ENCODE results near the gene NAIF1. TPM values are rescaled to one million over a fixed set of nuclear protein-coding genes. Genes with fewer than 3 reads are reported as not detected.

The NAIF1 gene
- polyA plus RNA-seq, 3 donors = 4.6 to 6.5 (median 5.6) TPM

DNA sequence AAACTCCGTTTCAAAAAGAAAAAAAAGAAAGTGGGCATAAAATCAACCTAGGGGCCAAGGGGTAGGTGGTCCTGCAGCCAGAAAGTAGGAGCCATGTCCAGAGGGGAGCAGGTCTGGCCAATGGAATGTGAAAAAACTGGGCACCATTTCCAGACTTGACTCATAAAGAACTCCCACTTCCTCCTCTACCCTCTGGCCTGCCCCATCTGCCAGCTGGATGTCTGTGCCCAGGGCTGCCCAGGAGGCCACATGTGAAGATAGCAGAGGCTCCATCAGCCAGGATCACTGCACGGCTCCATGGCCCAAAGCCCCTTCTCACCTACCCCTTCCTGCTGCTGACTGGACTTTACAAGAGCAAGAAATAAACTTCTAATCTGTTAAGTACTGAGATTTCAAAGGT, 44.2 kb downstream of the NAIF1 start:
- H4K20me1 ChIP-seq (ENCODE audit: insufficient read depth, low read length) = no peaks in the 10 kb centered on the region
- Mint-ChIP-seq H3K36me3 (no peaks in the 10 kb centered on the region), H3K9me3 (no peaks in the 10 kb centered on the region), H3K27me3 (ENCODE audit: low read depth in 3 of 3) (peaks cover 2 to 5% (median 3%) of the 10 kb centered on the region in 3 donors), H3K4me1 (peaks cover 41% of the 10 kb centered on the region), H3K4me3 (no peak overlapping the region), H3K27ac (no peak overlapping the region)
- no peaks in the 10 kb centered on the region for H3K79me2 ChIP-seq (ENCODE audit: insufficient read depth, low read length)
- DNase-seq = peak in 1 of 3 donors; percentile 26
- no peaks in the 10 kb centered on the region for H3K9me3 ChIP-seq (replicated peaks in 1 of 2; ENCODE audit: control insufficient read depth in 1 of 2, insufficient read depth in 1 of 2, low read length in 2 of 2)
- H2AFZ ChIP-seq (ENCODE audit: insufficient read depth, low read depth, low read length, poor library complexity, severe bottlenecking) = no peak overlapping the region
- H3K27me3 ChIP-seq (ENCODE audit: control insufficient read depth in 2 of 2, insufficient read depth in 2 of 2, low read length in 2 of 2) = no peaks in the 10 kb centered on the region
- intact Hi-C loops (cut with micrococcal nuclease) = no loop called here
- WGBS (ENCODE audit: insufficient coverage) = 33% methylated on average over 1 of the region's 2 CpGs
- H3K4me2 ChIP-seq (replicated peaks; ENCODE audit: extremely low read depth, low read length, poor library complexity, severe bottlenecking) = no peak overlapping the region
- peaks cover 24 to 27% of the 10 kb centered on the region in 2 donors for H3K4me1 ChIP-seq (ENCODE audit: control insufficient read depth in 1 of 2, insufficient read depth in 2 of 2, low read length in 2 of 2)
- no peak overlapping the region for H3K9ac ChIP-seq (ENCODE audit: insufficient read depth, low read length, poor library complexity, severe bottlenecking)
- H3K4me3 ChIP-seq (replicated peaks in 1 of 3; ENCODE audit: low read depth in 2 of 3, low read length in 3 of 3) = no peak overlapping the region
- no peak overlapping the region for H3K27ac ChIP-seq (ENCODE audit: low read depth in 1 of 2, low read length in 2 of 2)
- TF ChIP-seq, protein P1, sequence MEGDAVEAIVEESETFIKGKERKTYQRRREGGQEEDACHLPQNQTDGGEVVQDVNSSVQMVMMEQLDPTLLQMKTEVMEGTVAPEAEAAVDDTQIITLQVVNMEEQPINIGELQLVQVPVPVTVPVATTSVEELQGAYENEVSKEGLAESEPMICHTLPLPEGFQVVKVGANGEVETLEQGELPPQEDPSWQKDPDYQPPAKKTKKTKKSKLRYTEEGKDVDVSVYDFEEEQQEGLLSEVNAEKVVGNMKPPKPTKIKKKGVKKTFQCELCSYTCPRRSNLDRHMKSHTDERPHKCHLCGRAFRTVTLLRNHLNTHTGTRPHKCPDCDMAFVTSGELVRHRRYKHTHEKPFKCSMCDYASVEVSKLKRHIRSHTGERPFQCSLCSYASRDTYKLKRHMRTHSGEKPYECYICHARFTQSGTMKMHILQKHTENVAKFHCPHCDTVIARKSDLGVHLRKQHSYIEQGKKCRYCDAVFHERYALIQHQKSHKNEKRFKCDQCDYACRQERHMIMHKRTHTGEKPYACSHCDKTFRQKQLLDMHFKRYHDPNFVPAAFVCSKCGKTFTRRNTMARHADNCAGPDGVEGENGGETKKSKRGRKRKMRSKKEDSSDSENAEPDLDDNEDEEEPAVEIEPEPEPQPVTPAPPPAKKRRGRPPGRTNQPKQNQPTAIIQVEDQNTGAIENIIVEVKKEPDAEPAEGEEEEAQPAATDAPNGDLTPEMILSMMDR (IDR thresholded peaks at IDR 0.05) = no peak
- H3K36me3 ChIP-seq (replicated peaks in 1 of 2; ENCODE audit: control insufficient read depth in 1 of 2, insufficient read depth in 2 of 2, low read length in 2 of 2) = no peaks in the 10 kb centered on the region

DNA sequence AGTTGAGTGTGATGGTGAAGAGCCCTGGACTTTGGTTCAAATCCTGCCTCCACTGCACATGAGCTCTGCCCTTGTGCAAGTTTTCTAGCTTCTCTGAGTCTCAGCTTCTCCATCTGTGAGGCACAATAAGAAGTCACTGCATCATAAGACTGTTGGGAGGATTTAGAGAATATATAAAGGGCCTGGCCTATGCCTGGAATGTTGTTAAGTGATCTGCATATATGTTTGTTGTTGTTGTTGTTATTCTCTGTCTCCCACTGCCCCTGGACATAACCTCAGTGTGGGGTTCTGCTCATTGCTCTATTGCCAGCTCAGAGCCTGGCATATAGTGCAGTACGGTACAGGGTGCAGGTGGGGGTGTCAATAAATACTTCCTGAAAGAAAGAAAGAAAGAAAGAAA, 46.0 kb downstream of the NAIF1 start:
- no peak overlapping the region for H3K4me3 ChIP-seq (replicated peaks in 1 of 3; ENCODE audit: low read depth in 2 of 3, low read length in 3 of 3)
- no peak for DNase-seq
- TF ChIP-seq, protein P1 (IDR thresholded peaks at IDR 0.05) = no peak
- no peaks in the 10 kb centered on the region for H3K79me2 ChIP-seq (ENCODE audit: insufficient read depth, low read length)
- H3K9me3 ChIP-seq (replicated peaks in 1 of 2; ENCODE audit: control insufficient read depth in 1 of 2, insufficient read depth in 1 of 2, low read length in 2 of 2) = no peaks in the 10 kb centered on the region
- H2AFZ ChIP-seq (ENCODE audit: insufficient read depth, low read depth, low read length, poor library complexity, severe bottlenecking) = no peak overlapping the region
- WGBS (ENCODE audit: insufficient coverage) = 78% methylated on average over 1 of the region's 1 CpG
- Mint-ChIP-seq H3K36me3 (no peaks in the 10 kb centered on the region), H3K27me3 (ENCODE audit: low read depth in 3 of 3) (peaks cover 1 to 5% (median 3%) of the 10 kb centered on the region in 3 donors), H3K4me1 (peaks cover 23% of the 10 kb centered on the region), H3K9me3 (no peaks in the 10 kb centered on the region), H3K27ac (no peak overlapping the region), H3K4me3 (no peak overlapping the region)
- H3K27me3 ChIP-seq (ENCODE audit: control insufficient read depth in 2 of 2, insufficient read depth in 2 of 2, low read length in 2 of 2) = no peaks in the 10 kb centered on the region
- H3K9ac ChIP-seq (ENCODE audit: insufficient read depth, low read length, poor library complexity, severe bottlenecking) = no peak overlapping the region
- H3K27ac ChIP-seq (ENCODE audit: low read depth in 1 of 2, low read length in 2 of 2) = no peak overlapping the region
- peaks cover 6 to 9% of the 10 kb centered on the region in 2 donors for H3K4me1 ChIP-seq (ENCODE audit: control insufficient read depth in 1 of 2, insufficient read depth in 2 of 2, low read length in 2 of 2)
- no peaks in the 10 kb centered on the region for H3K36me3 ChIP-seq (replicated peaks in 1 of 2; ENCODE audit: control insufficient read depth in 1 of 2, insufficient read depth in 2 of 2, low read length in 2 of 2)
- no peak overlapping the region for H3K4me2 ChIP-seq (replicated peaks; ENCODE audit: extremely low read depth, low read length, poor library complexity, severe bottlenecking)
- H4K20me1 ChIP-seq (ENCODE audit: insufficient read depth, low read length) = no peaks in the 10 kb centered on the region
- intact Hi-C loops (cut with micrococcal nuclease) = no loop called here

Measured in CD14-positive monocyte (primary cell).